Neuronal stem cell (in vitro differentiated cells): Measurements from ENCODE around the gene GRIK4.

ENCODE experiments used
- DNase-seq: peaks from one replicate; pipeline ENCODE4 v3.0.0-alpha.2; 2013; ENCODE audit warnings: low spot score
- H2AFZ ChIP-seq: one replicate; pipeline ENCODE4 v1.6.1; 2013; ENCODE audit warnings: mild to moderate bottlenecking, low read length, inconsistent platforms
- H2AK5ac ChIP-seq: 2 replicates; pipeline ENCODE4 v1.6.1; 2013; ENCODE audit warnings: low read depth, mild to moderate bottlenecking, inconsistent platforms, low read length, moderate library complexity, mixed read lengths
- H2BK120ac ChIP-seq: 2 replicates; pipeline ENCODE4 v1.6.1; 2013; ENCODE audit warnings: low read depth, mild to moderate bottlenecking, inconsistent platforms, low read length, moderate library complexity, mixed read lengths
- H2BK12ac ChIP-seq: one replicate; pipeline ENCODE4 v1.6.1; 2013; ENCODE audit warnings: low read length, inconsistent platforms
- H2BK15ac ChIP-seq: 2 replicates; pipeline ENCODE4 v1.6.1; 2013; ENCODE audit warnings: mild to moderate bottlenecking, low read length, inconsistent platforms, mixed read lengths
- H2BK5ac ChIP-seq: one replicate; pipeline ENCODE4 v1.6.1; 2013; ENCODE audit warnings: inconsistent platforms, mild to moderate bottlenecking, low read length, moderate library complexity
- H3K14ac ChIP-seq: one replicate; pipeline ENCODE4 v1.6.1; 2013; ENCODE audit warnings: low read length, inconsistent platforms
- H3K18ac ChIP-seq: 2 replicates; pipeline ENCODE4 v1.6.1; 2013; ENCODE audit warnings: low read length, inconsistent platforms
- H3K23ac ChIP-seq: 2 replicates; pipeline ENCODE4 v1.6.1; 2013; ENCODE audit warnings: low read depth, mild to moderate bottlenecking, mixed read lengths, low read length, inconsistent platforms; ENCODE audit not compliant: poor library complexity
- H3K27ac ChIP-seq: replicated peaks from 3 replicates; pipeline ENCODE4 v1.5.1; 2013; ENCODE audit warnings: low read length, inconsistent platforms
- H3K27me3 ChIP-seq, 3 experiments: 2 replicates each; pipeline ENCODE4 v1.6.1; 2013; ENCODE audit warnings: low read length in 3 of 3, mild to moderate bottlenecking in 2 of 3, inconsistent platforms in 1 of 3, low read depth in 1 of 3, mixed read lengths in 1 of 3, moderate library complexity in 1 of 3; ENCODE audit not compliant: control insufficient read depth in 3 of 3, insufficient read depth in 3 of 3
- H3K36me3 ChIP-seq, 2 donors: replicated peaks in 1 of 2; 2 replicates each; pipeline ENCODE4 v1.6.1; 2013; ENCODE audit warnings: low read length in 2 of 2; ENCODE audit not compliant: control insufficient read depth in 2 of 2, insufficient read depth in 2 of 2
- H3K4ac ChIP-seq: 2 replicates; pipeline ENCODE4 v1.6.1; 2013; ENCODE audit warnings: inconsistent platforms, mild to moderate bottlenecking, low read length, moderate library complexity
- H3K4me1 ChIP-seq, 2 donors: 1 replicate in 1 of 2; 2 replicates in 1 of 2; pipeline ENCODE4 v1.6.1; 2013; ENCODE audit warnings: low read length in 2 of 2, low read depth in 1 of 2; ENCODE audit not compliant: control insufficient read depth in 2 of 2, insufficient read depth in 1 of 2
- H3K4me2 ChIP-seq: one replicate; pipeline ENCODE4 v1.6.1; 2013; ENCODE audit warnings: mild to moderate bottlenecking, low read length, inconsistent platforms; ENCODE audit not compliant: insufficient read depth, poor library complexity, severe bottlenecking
- H3K4me3 ChIP-seq, 2 donors: 2 replicates each; pipeline ENCODE4 v1.5.1; 2013; ENCODE audit warnings: low read length in 2 of 2, mild to moderate bottlenecking in 2 of 2, inconsistent platforms in 1 of 2, moderate library complexity in 1 of 2
- H3K79me1 ChIP-seq: one replicate; pipeline ENCODE4 v1.6.1; 2013; ENCODE audit warnings: low read depth, mild to moderate bottlenecking, inconsistent platforms, low read length, moderate library complexity
- H3K9ac ChIP-seq: one replicate; pipeline ENCODE4 v1.6.1; 2013; ENCODE audit warnings: mild to moderate bottlenecking, low read depth, low read length, inconsistent platforms; ENCODE audit not compliant: poor library complexity
- H3K9me3 ChIP-seq, 2 donors: replicated peaks in 1 of 2; 2 replicates each; pipeline versions ENCODE3 to v1.6.1; 2013; ENCODE audit warnings: low read length in 2 of 2, mild to moderate bottlenecking in 2 of 2, inconsistent platforms in 1 of 2, low read depth in 1 of 2, mixed read lengths in 1 of 2, moderate library complexity in 1 of 2; ENCODE audit not compliant: control insufficient read depth in 2 of 2, insufficient read depth in 1 of 2
- H4K8ac ChIP-seq: one replicate; pipeline ENCODE4 v1.6.1; 2013; ENCODE audit warnings: low read depth, mild to moderate bottlenecking, inconsistent platforms, low read length, moderate library complexity
- H4K91ac ChIP-seq: one replicate; pipeline ENCODE4 v1.6.1; 2013; ENCODE audit warnings: low read length, low read depth, mild to moderate bottlenecking, inconsistent platforms; ENCODE audit not compliant: poor library complexity
- WGBS, 2 donors: extraction: QIAGEN DNeasy Blood & Tissue Kit; methylation state at CpG; one replicate each; pipeline ENCODE4 v1.1.7; 2013; ENCODE audit warnings: missing lambda C conversion rate in 2 of 2, mixed read lengths in 1 of 2; ENCODE audit not compliant: insufficient read length in 2 of 2, insufficient replicate concordance in 1 of 2; ENCODE audit errors: extremely low coverage in 2 of 2; 5-methylcytosine and 5-hydroxymethylcytosine counted together

The GRIK4 gene

GRCh38 chr11:120574876-120575275, 63.3 kb downstream of the GRIK4 start:
- no peaks in the 10 kb centered on the region for H3K36me3 ChIP-seq
- no peak overlapping the region for H2BK12ac ChIP-seq
- no CpG with 5 or more reads among the region's 8 CpGs for WGBS, 2 donors
- no peak overlapping the region for H4K91ac ChIP-seq
- no peaks in the 10 kb centered on the region for H3K79me1 ChIP-seq
- no peak overlapping the region for H3K27ac ChIP-seq
- no peak overlapping the region for H2AFZ ChIP-seq
- H3K27me3 ChIP-seq, result no peaks in the 10 kb centered on the region
- no peak overlapping the region for H3K23ac ChIP-seq
- H3K4me1 ChIP-seq, result peaks cover 0 to 7% of the 10 kb centered on the region in 2 donors
- no peak overlapping the region for H3K4me3 ChIP-seq
- no peak overlapping the region for H3K9ac ChIP-seq
- no peak overlapping the region for H3K4me2 ChIP-seq
- H2BK5ac ChIP-seq, result no peak overlapping the region
- H3K9me3 ChIP-seq, result peaks cover 2 to 5% of the 10 kb centered on the region in 2 donors
- no peak overlapping the region for H2AK5ac ChIP-seq
- no peak overlapping the region for H2BK120ac ChIP-seq
- H3K14ac ChIP-seq, result no peak overlapping the region
- H3K4ac ChIP-seq, result no peak overlapping the region
- H4K8ac ChIP-seq, result no peak overlapping the region
- H3K18ac ChIP-seq, result no peak overlapping the region
- H2BK15ac ChIP-seq, result no peak overlapping the region
- DNase-seq, result no peak

DNA sequence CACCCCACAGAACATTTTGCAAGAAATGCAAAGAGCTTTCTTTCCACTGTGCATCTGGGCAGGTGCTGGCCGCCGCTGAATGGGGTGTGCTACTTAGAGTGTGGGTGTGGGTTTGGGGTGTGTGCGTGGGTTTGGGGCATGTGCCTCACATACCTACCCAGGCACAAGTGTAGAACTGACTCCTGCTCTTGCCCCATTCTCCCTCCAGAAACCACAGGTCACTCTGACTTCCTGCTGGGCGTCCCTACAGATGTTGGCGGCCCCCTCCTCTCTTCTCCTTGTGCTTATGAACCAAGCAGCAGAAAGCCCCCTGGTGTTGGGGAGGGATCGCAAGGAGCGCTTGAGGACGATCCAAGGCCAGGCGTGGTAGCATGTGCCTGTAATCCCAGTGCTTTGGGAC, 63.9 kb downstream of the GRIK4 start:
- Histone ChIP-seq H2BK5ac (no peak overlapping the region), H4K91ac (no peak overlapping the region), H3K18ac (no peak overlapping the region), H3K9me3 (peaks cover 2 to 5% of the 10 kb centered on the region in 2 donors), H2AK5ac (no peak overlapping the region), H3K4me3 (no peak overlapping the region), H4K8ac (no peak overlapping the region), H2BK12ac (no peak overlapping the region), H3K4ac (no peak overlapping the region), H3K23ac (no peak overlapping the region), H3K4me1 (peaks cover 0 to 7% of the 10 kb centered on the region in 2 donors), H3K9ac (no peak overlapping the region), H3K36me3 (no peaks in the 10 kb centered on the region), H2AFZ (no peak overlapping the region), H2BK120ac (no peak overlapping the region), H3K27me3 (no peaks in the 10 kb centered on the region), H3K4me2 (no peak overlapping the region), H3K27ac (no peak overlapping the region), H3K79me1 (no peaks in the 10 kb centered on the region), H2BK15ac (no peak overlapping the region), H3K14ac (no peak overlapping the region)
- DNase-seq, result no peak
- WGBS, 2 donors, result no CpG with 5 or more reads among the region's 9 CpGs

DNA sequence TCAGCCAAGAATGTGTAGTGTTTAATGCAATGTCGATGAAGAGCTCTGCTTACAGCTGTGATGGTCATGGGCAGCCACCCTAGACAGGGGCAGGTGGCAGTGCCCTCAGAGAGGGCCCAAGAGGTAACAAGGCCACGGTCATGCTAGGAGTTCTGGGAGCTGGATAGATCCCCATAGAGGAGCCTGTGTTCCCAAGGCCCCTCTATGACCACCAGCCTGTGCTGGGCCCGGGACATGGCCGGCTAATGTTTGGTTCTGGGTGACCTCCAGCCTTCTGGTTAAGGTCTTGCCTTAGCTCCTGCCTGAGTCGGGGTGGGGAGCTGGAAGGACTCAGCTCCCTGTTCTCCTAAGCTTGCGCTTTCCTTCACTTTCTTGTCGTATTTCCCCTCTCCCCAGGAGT, 65.1 kb downstream of the GRIK4 start:
- no peak overlapping the region for H2BK15ac ChIP-seq
- no peak overlapping the region for H3K27ac ChIP-seq
- no peaks in the 10 kb centered on the region for H3K79me1 ChIP-seq
- H3K9me3 ChIP-seq, result no peaks in the 10 kb centered on the region
- no peak overlapping the region for H2AK5ac ChIP-seq
- H3K27me3 ChIP-seq, result no peaks in the 10 kb centered on the region
- H4K8ac ChIP-seq, result no peak overlapping the region
- H3K4me2 ChIP-seq, result no peak overlapping the region
- no peak overlapping the region for H3K18ac ChIP-seq
- DNase-seq, result no peak
- peaks cover 0 to 7% of the 10 kb centered on the region in 2 donors for H3K4me1 ChIP-seq
- no peak overlapping the region for H3K4ac ChIP-seq
- no peak overlapping the region for H2AFZ ChIP-seq
- H3K14ac ChIP-seq, result no peak overlapping the region
- no peak overlapping the region for H2BK12ac ChIP-seq
- H4K91ac ChIP-seq, result no peak overlapping the region
- no peak overlapping the region for H3K23ac ChIP-seq
- H3K4me3 ChIP-seq, result no peak overlapping the region
- H3K9ac ChIP-seq, result no peak overlapping the region
- WGBS, 2 donors, result no CpG with 5 or more reads among the region's 7 CpGs
- H3K36me3 ChIP-seq, result no peaks in the 10 kb centered on the region
- H2BK5ac ChIP-seq, result no peak overlapping the region
- H2BK120ac ChIP-seq, result no peak overlapping the region

GRCh38 chr11:120577041-120577440, 65.5 kb downstream of the GRIK4 start:
- Histone ChIP-seq H3K79me1 (no peaks in the 10 kb centered on the region), H2BK120ac (no peak overlapping the region), H2AFZ (no peak overlapping the region), H3K4me1 (peaks cover 0 to 7% of the 10 kb centered on the region in 2 donors), H3K4me2 (no peak overlapping the region), H2BK12ac (no peak overlapping the region), H3K27ac (no peak overlapping the region), H2BK15ac (no peak overlapping the region), H3K9ac (no peak overlapping the region), H2AK5ac (no peak overlapping the region), H2BK5ac (no peak overlapping the region), H3K4me3 (no peak overlapping the region), H3K27me3 (no peaks in the 10 kb centered on the region), H4K8ac (no peak overlapping the region), H3K23ac (no peak overlapping the region), H3K36me3 (no peaks in the 10 kb centered on the region), H3K18ac (no peak overlapping the region), H4K91ac (no peak overlapping the region), H3K14ac (no peak overlapping the region), H3K4ac (no peak overlapping the region), H3K9me3 (no peaks in the 10 kb centered on the region)
- WGBS, 2 donors, result no CpG with 5 or more reads among the region's 2 CpGs
- no peak for DNase-seq
